MCF 10A (cell line): Measurements from ENCODE around the gene MACF1. TPM values are rescaled to one million over a fixed set of nuclear protein-coding genes. Genes with fewer than 3 reads are reported as not detected.

Experiments
- BruUV-seq: library from RNA; stranded (reverse); fragments of 400-500 nt; replicated peaks from 2 replicates; lab custom pipeline; 2021; lab: Mats Ljungman, UMichigan
- CTCF ChIA-PET: fragments of 300-600 bp; sonication (Branson Sonifier 250); formaldehyde crosslinking; extraction: SDS; loops from one replicate; lab custom pipeline; 2021; ENCODE audit warnings: antibody characterized with exemption, inconsistent platforms; lab: Yijun Ruan, JAX
- POLR2A ChIA-PET: fragments of 300-600, 350-650 bp; sonication (Branson Sonifier 250); formaldehyde crosslinking; extraction: SDS; loops from one replicate; lab custom pipeline; 2020; ENCODE audit warnings: antibody characterized with exemption, inconsistent platforms; lab: Yijun Ruan, JAX
- DNase-seq: peaks from one replicate; pipeline ENCODE4 v3.0.0-alpha.2; 2018; ENCODE audit not compliant: unreplicated experiment
- H3K27ac Mint-ChIP-seq: one replicate; pipeline ENCODE4 v1.8.0; 2022; ENCODE audit warnings: mild to moderate bottlenecking, low read depth, mixed read lengths; ENCODE audit not compliant: unreplicated experiment
- H3K27me3 Mint-ChIP-seq: one replicate; pipeline ENCODE4 v1.8.0; 2022; ENCODE audit warnings: mixed read lengths; ENCODE audit not compliant: insufficient read depth, unreplicated experiment
- H3K36me3 Mint-ChIP-seq: one replicate; pipeline ENCODE4 v1.8.0; 2022; ENCODE audit warnings: mild to moderate bottlenecking, moderate library complexity, mixed read lengths; ENCODE audit not compliant: insufficient read depth, unreplicated experiment
- H3K4me1 Mint-ChIP-seq: one replicate; pipeline ENCODE4 v1.8.0; 2022; ENCODE audit warnings: mixed read lengths; ENCODE audit not compliant: insufficient read depth, unreplicated experiment
- H3K4me3 Mint-ChIP-seq: one replicate; pipeline ENCODE4 v1.8.0; 2022; ENCODE audit warnings: mild to moderate bottlenecking, moderate library complexity, mixed read lengths; ENCODE audit not compliant: unreplicated experiment
- H3K9me3 Mint-ChIP-seq: one replicate; pipeline ENCODE4 v1.8.0; 2022; ENCODE audit warnings: mixed read lengths; ENCODE audit not compliant: unreplicated experiment
- intact Hi-C: fragments of 100-400 bp; cut with micrococcal nuclease; formaldehyde crosslinking; loops from 2 replicates; pipeline ENCODE4 v1.14.1; 2022
- total RNA-seq: library from RNA; stranded (reverse); gene quantifications from 2 replicates; pipeline ENCODE4 v1.2.3, GENCODE V29; 2022
- TF ChIP-seq, protein P1 (sequence below): fragments of 200-600 bp; IDR thresholded peaks from one replicate; pipeline ENCODE4 v1.8.0; 2022; ENCODE audit warnings: antibody characterized with exemption, mild to moderate bottlenecking; ENCODE audit not compliant: unreplicated experiment

The MACF1 gene
- total RNA-seq, 1 experiment from 2014 or later, result 188 TPM

DNA sequence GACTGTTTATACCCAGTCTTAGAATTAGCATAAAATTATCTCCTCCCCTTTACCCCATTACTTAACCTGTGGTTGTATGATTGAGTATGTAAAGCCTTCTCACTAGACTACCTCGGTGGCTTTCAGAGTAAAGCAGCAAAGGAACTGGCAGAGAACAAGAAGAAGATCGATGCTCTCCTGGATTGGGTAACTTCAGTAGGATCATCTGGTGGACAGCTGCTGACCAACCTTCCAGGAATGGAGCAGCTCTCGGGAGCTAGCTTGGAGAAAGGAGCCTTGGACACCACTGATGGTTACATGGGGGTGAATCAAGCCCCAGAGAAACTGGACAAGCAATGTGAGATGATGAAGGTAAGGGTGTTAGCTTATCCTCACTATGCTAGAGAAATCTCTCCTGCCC is 148.4 kb downstream of the MACF1 start:
- no peak overlapping the region for H3K27ac Mint-ChIP-seq
- H3K9me3 Mint-ChIP-seq, result no peaks in the 10 kb centered on the region
- H3K4me3 Mint-ChIP-seq, result no peak overlapping the region
- H3K36me3 Mint-ChIP-seq, result peaks cover 81% of the 10 kb centered on the region
- no peak for DNase-seq
- BruUV-seq, result no TSS peak
- H3K4me1 Mint-ChIP-seq, result no peaks in the 10 kb centered on the region
- POLR2A ChIA-PET, result interaction anchor here (0.6 to 1.0 kb wide), 2 partner anchors 61 to 246 kb away, joined by 3 read pairs; no protein-coding TSS in a partner anchor
- TF ChIP-seq, protein P1, sequence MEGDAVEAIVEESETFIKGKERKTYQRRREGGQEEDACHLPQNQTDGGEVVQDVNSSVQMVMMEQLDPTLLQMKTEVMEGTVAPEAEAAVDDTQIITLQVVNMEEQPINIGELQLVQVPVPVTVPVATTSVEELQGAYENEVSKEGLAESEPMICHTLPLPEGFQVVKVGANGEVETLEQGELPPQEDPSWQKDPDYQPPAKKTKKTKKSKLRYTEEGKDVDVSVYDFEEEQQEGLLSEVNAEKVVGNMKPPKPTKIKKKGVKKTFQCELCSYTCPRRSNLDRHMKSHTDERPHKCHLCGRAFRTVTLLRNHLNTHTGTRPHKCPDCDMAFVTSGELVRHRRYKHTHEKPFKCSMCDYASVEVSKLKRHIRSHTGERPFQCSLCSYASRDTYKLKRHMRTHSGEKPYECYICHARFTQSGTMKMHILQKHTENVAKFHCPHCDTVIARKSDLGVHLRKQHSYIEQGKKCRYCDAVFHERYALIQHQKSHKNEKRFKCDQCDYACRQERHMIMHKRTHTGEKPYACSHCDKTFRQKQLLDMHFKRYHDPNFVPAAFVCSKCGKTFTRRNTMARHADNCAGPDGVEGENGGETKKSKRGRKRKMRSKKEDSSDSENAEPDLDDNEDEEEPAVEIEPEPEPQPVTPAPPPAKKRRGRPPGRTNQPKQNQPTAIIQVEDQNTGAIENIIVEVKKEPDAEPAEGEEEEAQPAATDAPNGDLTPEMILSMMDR, result no peak
- CTCF ChIA-PET, result interaction anchor here (0.7 to 1.8 kb wide), 4 partner anchors 58 to 254 kb away, joined by 3 to 9 read pairs (median 4); no protein-coding TSS in a partner anchor
- intact Hi-C loops, result no loop called here
- no peaks in the 10 kb centered on the region for H3K27me3 Mint-ChIP-seq

DNA sequence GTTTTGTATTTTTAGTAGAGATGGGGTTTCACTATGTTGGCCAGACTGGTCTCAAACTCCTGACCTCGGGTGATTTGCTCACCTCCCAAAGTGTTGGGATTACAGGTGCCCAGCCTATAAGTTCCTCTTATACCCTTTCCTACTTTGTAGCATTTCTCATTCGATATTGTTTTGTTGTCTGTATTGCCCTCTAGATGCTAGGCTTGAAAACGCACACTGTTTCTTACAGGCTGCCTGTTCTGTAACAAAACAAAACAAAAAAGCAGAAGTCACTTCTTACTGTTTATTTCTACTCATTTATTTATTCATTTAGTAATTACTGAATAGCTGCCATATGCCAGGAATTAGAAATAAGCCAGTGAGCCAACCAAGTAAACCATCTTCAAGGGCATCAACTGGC is 150.1 kb downstream of the MACF1 start:
- intact Hi-C loops, result no loop called here
- Mint-ChIP-seq H3K4me1 (peaks cover 12% of the 10 kb centered on the region), H3K9me3 (no peaks in the 10 kb centered on the region), H3K27me3 (no peaks in the 10 kb centered on the region), H3K4me3 (no peak overlapping the region), H3K27ac (no peak overlapping the region), H3K36me3 (peaks cover 79% of the 10 kb centered on the region)
- ChIA-PET POLR2A (interaction anchor here (0.6 kb wide), 1 partner anchor 23 kb away, joined by 3 read pairs; no protein-coding TSS in a partner anchor), CTCF (interaction anchor here (0.6 to 4.9 kb wide), 5 partner anchors 24 to 1845 kb away, joined by 3 to 23 read pairs (median 3); no protein-coding TSS in a partner anchor)
- TF ChIP-seq, protein P1, result no peak
- no TSS peak for BruUV-seq
- DNase-seq, result no peak

DNA sequence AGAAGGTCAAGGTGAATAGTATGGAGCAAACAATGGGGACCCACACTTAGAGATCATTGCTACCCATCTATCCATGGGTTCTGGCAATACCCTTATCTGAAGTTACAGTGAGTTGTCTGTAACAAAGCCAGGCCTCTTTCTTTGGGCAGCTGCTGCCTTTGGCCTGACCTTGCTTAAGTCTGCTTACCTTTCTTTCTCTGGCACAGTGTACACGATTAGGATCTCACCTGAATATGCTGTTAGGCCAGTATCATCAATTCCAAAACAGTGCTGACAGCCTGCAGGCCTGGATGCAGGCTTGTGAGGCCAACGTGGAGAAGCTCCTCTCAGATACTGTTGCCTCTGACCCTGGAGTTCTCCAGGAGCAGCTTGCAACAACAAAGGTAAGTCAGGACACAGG is 154.0 kb downstream of the MACF1 start:
- H3K4me3 Mint-ChIP-seq, result no peak overlapping the region
- H3K27me3 Mint-ChIP-seq, result no peaks in the 10 kb centered on the region
- no peak overlapping the region for H3K27ac Mint-ChIP-seq
- TF ChIP-seq, protein P1, result no peak
- no peaks in the 10 kb centered on the region for H3K9me3 Mint-ChIP-seq
- peaks cover 79% of the 10 kb centered on the region for H3K36me3 Mint-ChIP-seq
- intact Hi-C loops, result no loop called here
- BruUV-seq, result no TSS peak
- ChIA-PET POLR2A (interaction anchor here (1.9 kb wide), 1 partner anchor 36 kb away, joined by 7 read pairs; no protein-coding TSS in a partner anchor), CTCF (interaction anchor here (0.6 to 4.9 kb wide), 4 partner anchors 28 to 260 kb away, joined by 3 to 23 read pairs (median 4); no protein-coding TSS in a partner anchor)
- peaks cover 12% of the 10 kb centered on the region for H3K4me1 Mint-ChIP-seq
- DNase-seq, result no peak

DNA sequence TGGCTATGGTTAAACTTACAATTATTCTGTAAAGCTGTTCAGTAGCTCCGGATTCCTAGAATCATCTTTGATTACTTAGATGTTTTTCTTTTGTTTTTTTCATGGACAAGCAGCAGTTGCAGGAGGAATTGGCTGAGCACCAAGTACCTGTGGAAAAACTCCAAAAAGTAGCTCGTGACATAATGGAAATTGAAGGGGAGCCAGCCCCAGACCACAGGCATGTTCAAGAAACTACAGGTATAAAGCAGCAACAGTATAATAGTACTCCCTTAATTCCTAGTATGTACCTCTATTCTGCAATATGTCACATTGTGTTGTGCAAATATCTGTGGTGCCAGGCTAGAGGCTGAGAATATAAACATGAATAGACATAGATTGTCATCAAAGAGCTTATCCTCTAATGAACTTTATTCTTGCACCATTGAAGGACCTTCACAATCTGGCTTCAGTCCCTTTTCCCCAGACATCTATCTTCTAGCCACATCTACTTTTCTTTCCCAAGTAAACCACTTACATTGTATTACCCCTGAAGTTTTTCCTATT is 154.6 kb downstream of the MACF1 start:
- Mint-ChIP-seq H3K27me3 (no peaks in the 10 kb centered on the region), H3K4me3 (no peak overlapping the region), H3K4me1 (peaks cover 12% of the 10 kb centered on the region), H3K27ac (no peak overlapping the region), H3K9me3 (no peaks in the 10 kb centered on the region), H3K36me3 (peaks cover 85% of the 10 kb centered on the region)
- intact Hi-C loops, result no loop called here
- ChIA-PET POLR2A (interaction anchor here (0.7 to 1.9 kb wide), 2 partner anchors 36 to 94 kb away, joined by 3 to 7 read pairs; no protein-coding TSS in a partner anchor), CTCF (interaction anchor here (0.6 to 4.9 kb wide), 7 partner anchors 16 to 269 kb away, joined by 3 to 23 read pairs (median 4); no protein-coding TSS in a partner anchor)
- BruUV-seq, result no TSS peak
- peak; percentile 30 for DNase-seq
- TF ChIP-seq, protein P1, result no peak
